Measurements from ENCODE around the gene TRAT1.

TRAT1 gene

DNA sequence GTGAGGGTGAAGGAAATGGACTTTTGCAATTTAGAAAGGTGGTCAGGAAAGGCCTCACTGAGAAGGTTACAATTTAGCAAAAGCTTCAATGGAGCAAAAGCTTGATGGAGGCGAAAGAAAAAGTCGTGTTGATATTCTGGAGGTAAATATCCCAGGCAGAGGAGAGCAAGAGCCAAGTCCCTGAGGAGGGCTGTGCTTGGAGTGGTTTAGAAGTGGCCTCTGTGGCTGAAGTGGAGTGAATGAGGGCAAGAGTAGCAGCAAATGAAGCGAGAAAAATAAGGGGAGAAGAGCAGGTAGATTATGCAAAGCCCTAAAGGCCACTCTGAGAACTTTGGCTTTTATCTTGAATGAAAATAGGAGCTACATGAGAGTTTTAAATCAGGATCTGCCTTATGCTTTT, 76.9 kb downstream of the TRAT1 start:
- Histone ChIP-seq H3K4me1 (ENCODE audit: insufficient read depth, low read length) (peaks cover 4% of the 10 kb centered on the region; the same call in 1 of the 2 replicates), H3K27ac (ENCODE audit: low read length) (no peak overlapping the region), H3K36me3 (ENCODE audit: insufficient read depth, low read length) (no peaks in the 10 kb centered on the region), H3K79me2 (ENCODE audit: insufficient read depth, low read length) (no peaks in the 10 kb centered on the region), H3K4me2 (ENCODE audit: insufficient read depth, low read length) (no peak overlapping the region), H3K9me3 (ENCODE audit: insufficient read depth, low read length, severe bottlenecking) (no peaks in the 10 kb centered on the region), H3K4me3 (ENCODE audit: low read depth in 1 of 2, low read length in 2 of 2) (no peak overlapping the region), H3K9ac (ENCODE audit: low read depth, low read length) (no peak overlapping the region), H2AFZ (ENCODE audit: low read depth, low read length) (no peak overlapping the region), H3K27me3 (ENCODE audit: insufficient read depth, low read length, poor library complexity) (no peaks in the 10 kb centered on the region), H4K20me1 (ENCODE audit: insufficient read depth, low read length) (no peaks in the 10 kb centered on the region)
- ATAC-seq (ENCODE audit: insufficient read depth, low read depth): no peak
- no peak for TF ChIP-seq EZH2 (IDR thresholded peaks at IDR 0.05; ENCODE audit: borderline replicate concordance, low read depth, low read length, severe bottlenecking)
- no peak for DNase-seq

Measured in DND-41 (cell line).